Measurements from ENCODE around the gene ARPC4. TPM values are rescaled to one million over a fixed set of nuclear protein-coding genes. Genes with fewer than 3 reads are reported as not detected.

Gene ARPC4
- total and polyA plus RNA-seq, 5 donors from 2014 or later: 203 to 384 (median 305) TPM

DNA sequence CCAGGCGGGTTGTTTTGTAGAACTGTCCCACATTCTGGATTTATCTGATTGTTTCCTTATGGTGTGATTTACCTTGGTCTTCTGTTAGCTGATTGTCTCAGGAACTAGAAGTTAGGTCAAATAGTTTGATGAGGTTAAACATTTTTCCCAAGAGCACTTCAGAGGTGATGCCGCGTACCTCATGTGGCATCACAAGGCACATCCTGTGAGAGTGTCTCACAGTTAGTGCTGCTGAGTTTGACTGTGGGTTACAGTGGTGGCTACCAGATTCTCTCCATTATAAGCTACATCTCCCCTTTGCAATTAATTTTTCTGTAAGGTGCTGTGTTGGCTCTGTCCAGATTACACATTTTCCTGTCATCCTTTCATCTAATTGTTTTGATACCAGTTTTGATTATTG, 38.4 kb downstream of the ARPC4 start:
- no peak for DNase-seq
- no peaks in the 10 kb centered on the region for H3K4me1 ChIP-seq (ENCODE audit: control insufficient read depth, insufficient read depth, low read length, poor library complexity, severe bottlenecking)
- peaks cover 42% of the 10 kb centered on the region for H3K36me3 ChIP-seq (ENCODE audit: control insufficient read depth, insufficient read depth, low read length)
- Mint-ChIP-seq H3K36me3 (peaks cover 15% of the 10 kb centered on the region), H3K27me3 (no peaks in the 10 kb centered on the region), H3K27ac (peak overlapping the region in 2 of 3 donors; percentile 64 to 78), H3K9me3 (no peaks in the 10 kb centered on the region), H3K4me3 (no peak overlapping the region), H3K4me1 (peaks cover 0 to 16% (median 3%) of the 10 kb centered on the region in 4 donors)
- ATAC-seq (ENCODE audit: low read depth in 2 of 2): no peak
- no peaks in the 10 kb centered on the region for H3K27me3 ChIP-seq (ENCODE audit: control insufficient read depth, insufficient read depth, low read length)
- no peaks in the 10 kb centered on the region for H3K9me3 ChIP-seq (ENCODE audit: control insufficient read depth in 2 of 2, low read length in 2 of 2)
- H3K27ac ChIP-seq (ENCODE audit: insufficient read depth, low read length, poor library complexity, severe bottlenecking): no peak overlapping the region
- no peak overlapping the region for H3K4me3 ChIP-seq (ENCODE audit: low read depth, low read length)

DNA sequence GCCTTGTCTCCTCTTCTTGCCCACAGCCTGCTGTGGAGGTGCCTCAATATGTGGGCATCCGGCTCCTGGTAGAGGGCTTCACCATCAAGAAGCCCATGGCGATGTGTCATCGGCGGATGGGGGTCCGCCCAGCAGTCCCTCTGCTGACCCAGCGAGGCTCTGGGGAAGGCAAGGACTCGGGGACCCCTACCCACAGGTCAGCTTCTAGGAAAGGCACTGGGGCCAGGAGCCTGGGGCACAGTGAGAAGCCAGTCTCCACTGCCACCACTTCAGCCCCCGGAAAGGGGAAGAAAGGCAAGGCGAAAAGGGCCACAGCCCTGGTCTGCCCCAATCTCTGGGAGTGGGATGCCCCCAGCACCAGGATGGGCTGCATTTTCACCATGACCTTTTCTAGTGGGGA, 40.2 kb downstream of the ARPC4 start:
- Mint-ChIP-seq H3K4me3 (no peak overlapping the region), H3K27me3 (no peaks in the 10 kb centered on the region), H3K36me3 (peaks cover 10% of the 10 kb centered on the region), H3K4me1 (peaks cover 0 to 9% (median 3%) of the 10 kb centered on the region in 4 donors), H3K27ac (no peak overlapping the region), H3K9me3 (no peaks in the 10 kb centered on the region)
- no peaks in the 10 kb centered on the region for H3K27me3 ChIP-seq (ENCODE audit: control insufficient read depth, insufficient read depth, low read length)
- H3K36me3 ChIP-seq (ENCODE audit: control insufficient read depth, insufficient read depth, low read length): peaks cover 42% of the 10 kb centered on the region
- no peaks in the 10 kb centered on the region for H3K9me3 ChIP-seq (ENCODE audit: control insufficient read depth in 2 of 2, low read length in 2 of 2)
- no peak overlapping the region for H3K27ac ChIP-seq (ENCODE audit: insufficient read depth, low read length, poor library complexity, severe bottlenecking)
- H3K4me3 ChIP-seq (ENCODE audit: low read depth, low read length): no peak overlapping the region
- no peak for ATAC-seq (ENCODE audit: low read depth in 2 of 2)
- no peaks in the 10 kb centered on the region for H3K4me1 ChIP-seq (ENCODE audit: control insufficient read depth, insufficient read depth, low read length, poor library complexity, severe bottlenecking)
- DNase-seq: no peak

DNA sequence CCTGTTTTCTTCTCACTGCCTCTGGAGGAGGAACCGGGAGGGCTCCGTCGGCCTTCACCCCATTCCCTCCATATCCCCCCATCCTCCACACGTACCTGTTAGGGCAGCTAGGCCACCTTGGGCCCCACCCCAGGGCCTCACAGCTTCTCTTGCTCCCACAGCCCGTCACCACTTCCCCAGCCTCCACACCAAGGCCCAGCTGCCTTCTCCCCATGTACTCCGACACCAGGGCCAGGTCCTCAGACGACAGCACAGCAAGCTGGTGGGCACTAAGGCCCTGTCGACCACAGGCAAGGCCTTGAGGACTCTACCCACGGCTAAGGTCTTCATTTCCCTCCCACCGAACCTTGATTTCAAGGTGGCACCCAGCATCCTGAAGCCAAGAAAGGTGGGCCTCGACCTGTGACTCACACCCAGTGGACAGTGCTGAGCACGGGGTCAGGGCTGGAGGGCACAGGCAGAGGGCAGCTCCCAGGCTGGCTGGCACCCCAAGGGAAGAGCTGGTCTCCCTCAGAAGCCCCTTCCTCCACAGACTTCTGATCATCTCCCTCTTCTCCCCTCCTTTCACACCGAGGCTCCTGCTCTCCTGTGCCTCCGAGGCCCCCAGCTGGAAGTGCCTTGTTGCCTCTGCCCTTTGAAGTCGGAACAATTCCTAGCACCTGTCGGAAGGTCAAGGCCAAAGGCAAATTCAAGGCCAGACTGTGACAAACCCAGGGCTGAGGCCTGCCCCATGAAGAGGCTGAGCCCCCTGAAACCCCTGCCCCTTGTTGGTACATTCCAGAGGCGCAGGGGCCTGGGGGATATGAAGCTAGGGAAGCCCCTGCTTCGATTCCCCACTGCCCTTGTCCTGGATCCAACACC, 41.9 kb downstream of the ARPC4 start:
- no peaks in the 10 kb centered on the region for H3K9me3 Mint-ChIP-seq
- DNase-seq (no peak), ATAC-seq (ENCODE audit: low read depth in 2 of 2) (no peak)
- Histone ChIP-seq H3K4me3 (ENCODE audit: low read depth, low read length) (no peak overlapping the region), H3K9me3 (ENCODE audit: control insufficient read depth in 2 of 2, low read length in 2 of 2) (no peaks in the 10 kb centered on the region), H3K36me3 (ENCODE audit: control insufficient read depth, insufficient read depth, low read length) (peaks cover 42% of the 10 kb centered on the region), H3K4me1 (ENCODE audit: control insufficient read depth, insufficient read depth, low read length, poor library complexity, severe bottlenecking) (no peaks in the 10 kb centered on the region), H3K27ac (ENCODE audit: insufficient read depth, low read length, poor library complexity, severe bottlenecking) (no peak overlapping the region), H3K27me3 (ENCODE audit: control insufficient read depth, insufficient read depth, low read length) (no peaks in the 10 kb centered on the region)
- H3K27ac Mint-ChIP-seq: peak overlapping the region in 1 of 3 donors; percentile 76
- peaks cover 16% of the 10 kb centered on the region for H3K36me3 Mint-ChIP-seq
- H3K27me3 Mint-ChIP-seq: no peaks in the 10 kb centered on the region
- H3K4me1 Mint-ChIP-seq: peaks cover 0 to 9% (median 4%) of the 10 kb centered on the region in 4 donors
- no peak overlapping the region for H3K4me3 Mint-ChIP-seq

DNA sequence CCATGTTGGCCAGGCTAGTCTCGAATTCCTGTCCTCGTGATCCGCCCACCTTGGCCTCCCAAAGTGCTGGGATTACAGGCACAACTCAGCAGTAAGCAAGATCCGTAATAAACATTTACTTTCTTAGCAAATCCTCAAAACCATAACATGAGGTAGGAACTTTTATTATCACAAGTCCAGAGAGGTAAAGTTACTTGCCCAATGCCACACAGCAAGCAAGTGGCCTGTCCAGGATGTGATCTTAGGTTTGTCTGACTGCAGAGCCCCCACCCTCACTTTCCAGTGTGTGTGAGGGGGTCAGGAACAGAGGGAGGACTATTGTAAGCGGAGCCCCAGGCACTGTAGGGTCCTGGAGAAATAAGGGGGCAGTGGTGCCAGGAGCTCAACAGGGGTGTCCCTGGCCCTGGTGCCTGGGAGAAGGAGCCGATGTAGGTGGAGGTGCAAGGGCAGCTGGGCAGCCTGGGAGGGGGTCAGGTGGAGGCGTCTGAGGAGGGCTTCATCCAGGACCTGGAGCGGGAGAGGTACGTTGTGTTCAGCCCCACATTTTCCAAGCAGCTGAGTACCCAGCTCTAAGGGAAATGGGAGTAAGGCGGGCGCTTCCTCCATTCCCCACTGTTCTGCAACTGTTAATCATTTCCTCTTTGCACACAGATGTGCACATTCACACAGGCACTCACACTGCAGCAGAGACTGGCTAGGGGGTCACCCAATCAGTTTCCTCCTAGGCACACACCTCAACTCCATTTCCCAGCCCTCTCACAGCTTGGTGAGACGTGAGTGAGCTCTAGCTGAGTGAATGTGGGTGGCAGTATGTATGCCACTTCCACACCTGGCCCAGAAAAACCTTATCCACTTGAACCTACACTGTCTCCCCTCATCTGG, 45.1 kb downstream of the ARPC4 start:
- DNase-seq: no peak
- Histone ChIP-seq H3K9me3 (ENCODE audit: control insufficient read depth in 2 of 2, low read length in 2 of 2) (no peaks in the 10 kb centered on the region), H3K4me3 (ENCODE audit: low read depth, low read length) (no peak overlapping the region), H3K4me1 (ENCODE audit: control insufficient read depth, insufficient read depth, low read length, poor library complexity, severe bottlenecking) (peaks cover 4% of the 10 kb centered on the region), H3K27me3 (ENCODE audit: control insufficient read depth, insufficient read depth, low read length) (no peaks in the 10 kb centered on the region), H3K27ac (ENCODE audit: insufficient read depth, low read length, poor library complexity, severe bottlenecking) (no peak overlapping the region), H3K36me3 (ENCODE audit: control insufficient read depth, insufficient read depth, low read length) (peaks cover 52% of the 10 kb centered on the region)
- no peak for ATAC-seq (ENCODE audit: low read depth in 2 of 2)
- H3K4me1 Mint-ChIP-seq: peaks cover 7 to 19% (median 11%) of the 10 kb centered on the region in 4 donors
- no peak overlapping the region for H3K27ac Mint-ChIP-seq
- peak overlapping the region in 1 of 4 donors; percentile 41 for H3K4me3 Mint-ChIP-seq
- no peaks in the 10 kb centered on the region for H3K9me3 Mint-ChIP-seq
- no peaks in the 10 kb centered on the region for H3K27me3 Mint-ChIP-seq
- H3K36me3 Mint-ChIP-seq: peaks cover 24% of the 10 kb centered on the region

DNA sequence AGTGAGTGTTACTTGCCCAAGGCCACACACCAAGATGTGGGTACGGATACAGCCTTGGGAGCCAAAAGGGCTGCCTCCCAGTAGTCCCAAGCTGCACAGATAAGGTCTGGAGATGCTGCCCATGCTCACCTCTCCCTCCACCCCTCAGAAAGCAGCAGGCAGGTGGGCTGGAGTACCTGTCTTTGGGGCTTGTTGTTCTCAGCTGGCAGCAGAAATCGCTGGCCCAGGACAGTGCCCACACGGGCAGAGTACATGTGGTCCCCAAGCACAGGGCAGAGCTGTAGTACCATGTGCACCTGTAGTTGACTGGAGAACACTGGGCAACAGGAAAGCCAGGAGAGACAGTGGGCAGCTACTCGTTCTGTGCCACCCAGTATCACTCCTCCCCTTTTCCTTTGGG, 46.0 kb downstream of the ARPC4 start:
- Mint-ChIP-seq H3K9me3 (no peaks in the 10 kb centered on the region), H3K27ac (peak overlapping the region in 1 of 3 donors; percentile 48), H3K27me3 (no peaks in the 10 kb centered on the region), H3K36me3 (peaks cover 24% of the 10 kb centered on the region), H3K4me3 (peak overlapping the region in 2 of 4 donors; percentile 32 to 41), H3K4me1 (peaks cover 7 to 26% (median 14%) of the 10 kb centered on the region in 4 donors)
- Histone ChIP-seq H3K4me3 (ENCODE audit: low read depth, low read length) (no peak overlapping the region), H3K4me1 (ENCODE audit: control insufficient read depth, insufficient read depth, low read length, poor library complexity, severe bottlenecking) (peaks cover 10% of the 10 kb centered on the region), H3K36me3 (ENCODE audit: control insufficient read depth, insufficient read depth, low read length) (peaks cover 45% of the 10 kb centered on the region), H3K9me3 (ENCODE audit: control insufficient read depth in 2 of 2, low read length in 2 of 2) (no peaks in the 10 kb centered on the region), H3K27ac (ENCODE audit: insufficient read depth, low read length, poor library complexity, severe bottlenecking) (no peak overlapping the region), H3K27me3 (ENCODE audit: control insufficient read depth, insufficient read depth, low read length) (no peaks in the 10 kb centered on the region)
- ATAC-seq (ENCODE audit: low read depth in 2 of 2) (no peak), DNase-seq (no peak)

DNA sequence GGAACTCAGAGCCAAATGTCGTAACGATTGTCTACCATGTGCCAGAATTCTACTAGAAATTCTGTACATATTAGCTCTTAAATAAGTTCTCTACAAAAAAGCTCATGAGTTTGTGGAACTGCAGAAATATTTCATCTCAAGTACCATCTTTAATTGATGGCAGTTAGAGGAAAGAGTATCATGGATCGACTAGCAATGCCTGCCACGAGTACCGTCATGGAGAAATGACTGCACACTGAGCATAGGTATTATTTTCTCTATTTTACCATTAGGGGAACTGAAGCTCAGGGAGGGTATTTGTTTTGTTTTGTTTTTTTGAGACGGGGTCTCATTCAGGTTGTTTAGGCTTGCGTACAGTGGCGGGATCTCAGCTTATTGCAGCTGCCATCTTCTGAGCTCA, 48.1 kb downstream of the ARPC4 start:
- Histone ChIP-seq H3K9me3 (ENCODE audit: control insufficient read depth in 2 of 2, low read length in 2 of 2) (no peaks in the 10 kb centered on the region), H3K27me3 (ENCODE audit: control insufficient read depth, insufficient read depth, low read length) (no peaks in the 10 kb centered on the region), H3K4me1 (ENCODE audit: control insufficient read depth, insufficient read depth, low read length, poor library complexity, severe bottlenecking) (peaks cover 18% of the 10 kb centered on the region), H3K36me3 (ENCODE audit: control insufficient read depth, insufficient read depth, low read length) (peaks cover 28% of the 10 kb centered on the region), H3K27ac (ENCODE audit: insufficient read depth, low read length, poor library complexity, severe bottlenecking) (no peak overlapping the region), H3K4me3 (ENCODE audit: low read depth, low read length) (no peak overlapping the region)
- no peak for DNase-seq
- peaks cover 18% of the 10 kb centered on the region for H3K36me3 Mint-ChIP-seq
- no peak overlapping the region for H3K27ac Mint-ChIP-seq
- no peaks in the 10 kb centered on the region for H3K9me3 Mint-ChIP-seq
- H3K4me1 Mint-ChIP-seq: peaks cover 7 to 38% (median 20%) of the 10 kb centered on the region in 4 donors
- H3K4me3 Mint-ChIP-seq: peak overlapping the region in 2 of 4 donors; percentile 70 to 94
- ATAC-seq (ENCODE audit: low read depth in 2 of 2): no peak
- H3K27me3 Mint-ChIP-seq: no peaks in the 10 kb centered on the region

DNA sequence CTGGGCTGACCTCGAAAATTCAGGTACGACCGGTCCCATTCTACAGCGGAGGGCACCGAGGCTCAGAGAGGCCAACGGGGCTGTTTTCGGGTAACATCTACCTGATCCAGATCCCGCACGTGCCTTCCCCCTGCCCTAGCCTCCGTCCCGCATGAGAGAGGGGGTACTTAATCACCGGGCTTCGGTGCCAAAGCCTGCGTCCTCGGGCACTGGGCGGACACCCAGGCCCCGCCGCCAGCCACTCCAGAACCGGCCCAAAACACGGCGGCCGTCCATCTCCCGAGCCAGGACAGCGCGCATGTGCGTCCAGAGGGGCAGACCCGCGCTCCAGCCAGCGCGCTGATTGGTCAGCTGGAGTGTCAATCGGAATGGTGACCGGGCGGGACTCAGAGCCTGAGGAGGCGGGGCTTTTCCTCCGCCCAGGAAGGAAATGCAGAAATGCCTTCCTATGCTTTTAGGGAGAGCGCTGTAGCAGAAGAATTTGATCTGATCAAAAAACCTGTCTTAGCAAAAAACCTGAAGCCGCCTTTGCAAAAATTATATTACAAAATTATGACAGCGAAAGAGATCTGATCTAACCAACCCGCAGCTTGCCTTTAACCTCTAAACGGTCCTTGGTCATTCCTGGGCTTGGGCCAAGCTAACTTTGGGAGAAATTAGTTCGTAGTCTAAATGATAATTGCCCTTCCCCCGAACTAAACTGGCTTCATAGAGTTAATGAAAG, 51.0 kb downstream of the ARPC4 start, which contains the start of gene RPUSD3:
Gene RPUSD3 (minus strand): TSS at position 294 of the 724 bp plus-strand sequence. CDS start 18 bp downstream, at position 276.
- H3K27ac ChIP-seq (ENCODE audit: insufficient read depth, low read length, poor library complexity, severe bottlenecking): peak within 1 kb of the TSS; percentile 77
- DNase-seq (peak; percentile 93 to 95 (median 94)), ATAC-seq (ENCODE audit: low read depth in 2 of 2) (peak; percentile 97)
- H3K36me3 Mint-ChIP-seq: peaks cover 12% of the 10 kb centered on the region
- peaks cover 20% of the 10 kb centered on the region for H3K36me3 ChIP-seq (ENCODE audit: control insufficient read depth, insufficient read depth, low read length)
- H3K27me3 ChIP-seq (ENCODE audit: control insufficient read depth, insufficient read depth, low read length): no peaks in the 10 kb centered on the region
- peak within 1 kb of the TSS; percentile 79 to 93 (median 90) for H3K27ac Mint-ChIP-seq
- H3K9me3 ChIP-seq (ENCODE audit: control insufficient read depth in 2 of 2, low read length in 2 of 2): no peaks in the 10 kb centered on the region
- H3K27me3 Mint-ChIP-seq: peaks cover 4% of the 10 kb centered on the region
- H3K9me3 Mint-ChIP-seq: no peaks in the 10 kb centered on the region
- peak within 1 kb of the TSS; percentile 88 for H3K4me3 ChIP-seq (ENCODE audit: low read depth, low read length)
- peaks cover 7 to 43% (median 21%) of the 10 kb centered on the region in 4 donors for H3K4me1 Mint-ChIP-seq
- H3K4me1 ChIP-seq (ENCODE audit: control insufficient read depth, insufficient read depth, low read length, poor library complexity, severe bottlenecking): peaks cover 18% of the 10 kb centered on the region
- peak within 1 kb of the TSS; percentile 94 to 99 (median 98) for H3K4me3 Mint-ChIP-seq
